HEK293 (cell line): ENCODE results near the gene HADHB.
"Not testable (repeated sequence)": the region's sequence is repeated elsewhere in the genome, so short reads cannot be mapped to it uniquely, and the experiment has no call there.

ENCODE experiments used
- CTCF ChIA-PET: fragments of 350-600 bp; formaldehyde crosslinking; extraction: SDS; loops from one replicate; lab custom pipeline; 2021; ENCODE audit warnings: antibody characterized with exemption; lab: Yijun Ruan, JAX
- POLR2A ChIA-PET: fragments of 300-600 bp; formaldehyde crosslinking; extraction: SDS; loops from one replicate; lab custom pipeline; 2020; ENCODE audit warnings: antibody characterized with exemption, inconsistent platforms; lab: Yijun Ruan, JAX
- H3K27ac ChIP-seq: fragments of 200-500 bp; sonication (Bioruptor generic); 2 replicates; pipeline ENCODE4 v1.5.1; 2014; ENCODE audit warnings: low read depth, low read length, control low read depth, inconsistent platforms; ENCODE audit errors: extremely low read depth
- H3K36me3 ChIP-seq, 2 experiments: fragments of 200-500 bp in 1 of 2; sonication (Bioruptor generic) in 1 of 2; 1 replicate in 1 of 2; 2 replicates in 1 of 2; pipeline ENCODE4 v1.5.1; 2014 to 2017; ENCODE audit warnings: inconsistent platforms in 2 of 2, low read length in 2 of 2; ENCODE audit not compliant: control insufficient read depth in 2 of 2, insufficient read depth in 1 of 2
- H3K4me1 ChIP-seq: fragments of 200-500 bp; sonication (Bioruptor generic); 2 replicates; pipeline ENCODE4 v1.5.1; 2014; ENCODE audit warnings: mild to moderate bottlenecking, low read length, inconsistent platforms; ENCODE audit not compliant: control insufficient read depth, insufficient read depth
- H3K4me3 ChIP-seq: 2 replicates; pipeline ENCODE4 v1.5.1; 2011; ENCODE audit warnings: low read depth, mild to moderate bottlenecking, control low read depth, low read length, moderate library complexity
- H3K9me3 ChIP-seq: fragments of 200-500 bp; sonication (Bioruptor generic); 2 replicates; pipeline ENCODE4 v1.5.1; 2014; ENCODE audit warnings: low read depth, low read length, inconsistent platforms; ENCODE audit not compliant: control insufficient read depth, insufficient read depth
- EGR2 ChIP-seq: fragments of 450-650 bp; formaldehyde crosslinking; IDR thresholded peaks from 2 replicates; pipeline ENCODE4 v1.5.1; 2016; ENCODE audit warnings: low read depth, missing biosample characterization, missing genetic modification characterization
- HOXA7 ChIP-seq: sonication (generic); formaldehyde crosslinking; IDR thresholded peaks from 2 replicates; pipeline ENCODE4 v1.8.1; 2022; ENCODE audit warnings: missing genetic modification reagents, borderline replicate concordance
- KLF7 ChIP-seq: fragments of 450-650 bp; formaldehyde crosslinking; IDR thresholded peaks from 2 replicates; pipeline ENCODE4 v1.5.1; 2016; ENCODE audit warnings: missing biosample characterization, missing genetic modification characterization, borderline replicate concordance
- SETDB1 ChIP-seq: IDR thresholded peaks from one replicate; pipeline ENCODE4 v1.6.1; 2017; ENCODE audit warnings: mild to moderate bottlenecking, low read length, moderate library complexity, mixed read lengths; ENCODE audit not compliant: insufficient read length
- TCF7L2 ChIP-seq: IDR thresholded peaks from 2 replicates; pipeline ENCODE4 v1.6.1; 2011; ENCODE audit warnings: low read depth, mild to moderate bottlenecking, inconsistent platforms, low read length, moderate library complexity, borderline replicate concordance
- ZBTB44 ChIP-seq: fragments of 450-650 bp; IDR thresholded peaks from 2 replicates; pipeline ENCODE4 v1.5.1; 2018; ENCODE audit warnings: missing biosample characterization, mild to moderate bottlenecking, missing genetic modification characterization
- ZFP41 ChIP-seq: fragments of 450-650 bp; formaldehyde crosslinking; IDR thresholded peaks from 2 replicates; pipeline ENCODE4 v1.5.1; 2016; ENCODE audit warnings: missing biosample characterization, missing genetic modification characterization, borderline replicate concordance
- ZNF132 ChIP-seq: fragments of 450-650 bp; formaldehyde crosslinking; IDR thresholded peaks from 2 replicates; pipeline ENCODE4 v1.5.1; 2017; ENCODE audit warnings: missing biosample characterization, missing genetic modification characterization, borderline replicate concordance
- ZNF169 ChIP-seq: fragments of 450-650 bp; formaldehyde crosslinking; IDR thresholded peaks from 2 replicates; pipeline ENCODE4 v1.5.1; 2016; ENCODE audit warnings: missing biosample characterization, missing genetic modification characterization
- ZNF248 ChIP-seq: fragments of 450-650 bp; formaldehyde crosslinking; IDR thresholded peaks from 2 replicates; pipeline ENCODE4 v1.5.1; 2017; ENCODE audit warnings: missing biosample characterization, missing genetic modification characterization
- ZNF37A ChIP-seq: fragments of 450-650 bp; IDR thresholded peaks from 2 replicates; pipeline ENCODE4 v1.5.1; 2018; ENCODE audit warnings: missing biosample characterization, missing genetic modification characterization
- ZNF416 ChIP-seq: fragments of 450-650 bp; formaldehyde crosslinking; IDR thresholded peaks from 2 replicates; pipeline ENCODE4 v1.5.1; 2016; ENCODE audit warnings: missing biosample characterization, missing genetic modification characterization
- ZNF501 ChIP-seq: fragments of 450-650 bp; formaldehyde crosslinking; IDR thresholded peaks from 2 replicates; pipeline ENCODE4 v1.5.1; 2016; ENCODE audit warnings: missing biosample characterization, missing genetic modification characterization
- ZNF514 ChIP-seq: fragments of 450-650 bp; formaldehyde crosslinking; IDR thresholded peaks from 2 replicates; pipeline ENCODE4 v1.5.1; 2016; ENCODE audit warnings: missing biosample characterization, missing genetic modification characterization
- ZNF555 ChIP-seq: fragments of 450-650 bp; formaldehyde crosslinking; conservative IDR thresholded peaks from 2 replicates; pipeline ENCODE4 v1.5.1; 2017; ENCODE audit warnings: missing biosample characterization, mild to moderate bottlenecking, missing genetic modification characterization, inconsistent platforms
- ZNF600 ChIP-seq: fragments of 450-650 bp; formaldehyde crosslinking; IDR thresholded peaks from 2 replicates; pipeline ENCODE4 v1.5.1; 2016; ENCODE audit warnings: missing biosample characterization, missing genetic modification characterization
- ZNF658 ChIP-seq: fragments of 450-650 bp; formaldehyde crosslinking; IDR thresholded peaks from 2 replicates; pipeline ENCODE4; 2016; ENCODE audit warnings: missing biosample characterization, missing genetic modification characterization
- ZNF704 ChIP-seq: fragments of 450-650 bp; formaldehyde crosslinking; IDR thresholded peaks from 2 replicates; pipeline ENCODE4 v1.5.1; 2016; ENCODE audit warnings: missing biosample characterization, missing genetic modification characterization
- ZNF777 ChIP-seq: fragments of 450-650 bp; formaldehyde crosslinking; IDR thresholded peaks from 2 replicates; pipeline ENCODE4 v1.5.1; 2017; ENCODE audit warnings: missing biosample characterization, missing genetic modification characterization, borderline replicate concordance
- TF ChIP-seq, protein P1 (sequence below): fragments of 450-650 bp; formaldehyde crosslinking; IDR thresholded peaks from 2 replicates; pipeline ENCODE4 v1.5.1; 2017; ENCODE audit warnings: missing biosample characterization, missing genetic modification characterization

The HADHB gene

DNA sequence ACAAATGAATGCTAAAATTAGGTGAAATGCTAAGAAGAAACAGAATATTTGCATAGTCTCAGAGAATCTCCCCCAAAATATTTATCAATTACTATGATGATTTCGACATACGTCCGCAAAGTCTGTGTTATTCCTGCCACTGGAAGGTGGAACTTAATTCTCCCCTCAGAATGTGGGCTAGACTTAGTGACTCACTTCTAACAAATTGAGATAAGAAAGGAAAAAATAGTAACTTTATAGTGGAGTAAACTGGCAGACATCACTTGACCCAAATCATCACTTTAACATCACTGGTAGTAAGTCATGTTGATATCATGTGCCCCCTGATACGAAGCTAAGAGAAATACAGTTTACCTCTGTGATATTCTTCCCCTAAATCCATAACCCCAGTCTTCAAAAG, 23.5 kb downstream of the HADHB start:
- ChIA-PET CTCF (no interaction called here), POLR2A (no interaction called here)
- peaks cover 4 to 12% of the 10 kb centered on the region in 2 experiments for H3K36me3 ChIP-seq
- no peak overlapping the region for H3K27ac ChIP-seq
- no peak overlapping the region for H3K4me3 ChIP-seq
- TF ChIP-seq KLF7 (tag by site-specific recombination): no peak
- TF ChIP-seq ZNF248 (tag by site-specific recombination): no peak
- TF ChIP-seq ZNF416: no peak
- TF ChIP-seq ZBTB44 (tag by site-specific recombination): no peak
- TF ChIP-seq ZNF777 (tag by site-specific recombination): no peak
- TF ChIP-seq HOXA7: no peak
- no peak for TF ChIP-seq ZNF37A (tag by site-specific recombination)
- TF ChIP-seq ZNF555 (tag by site-specific recombination): no peak
- TF ChIP-seq ZFP41 (tag by site-specific recombination): no peak
- TF ChIP-seq EGR2 (tag by site-specific recombination): no peak
- no peak for TF ChIP-seq ZNF658
- TF ChIP-seq ZNF514: no peak
- TF ChIP-seq SETDB1: no peak
- TF ChIP-seq, protein P1, sequence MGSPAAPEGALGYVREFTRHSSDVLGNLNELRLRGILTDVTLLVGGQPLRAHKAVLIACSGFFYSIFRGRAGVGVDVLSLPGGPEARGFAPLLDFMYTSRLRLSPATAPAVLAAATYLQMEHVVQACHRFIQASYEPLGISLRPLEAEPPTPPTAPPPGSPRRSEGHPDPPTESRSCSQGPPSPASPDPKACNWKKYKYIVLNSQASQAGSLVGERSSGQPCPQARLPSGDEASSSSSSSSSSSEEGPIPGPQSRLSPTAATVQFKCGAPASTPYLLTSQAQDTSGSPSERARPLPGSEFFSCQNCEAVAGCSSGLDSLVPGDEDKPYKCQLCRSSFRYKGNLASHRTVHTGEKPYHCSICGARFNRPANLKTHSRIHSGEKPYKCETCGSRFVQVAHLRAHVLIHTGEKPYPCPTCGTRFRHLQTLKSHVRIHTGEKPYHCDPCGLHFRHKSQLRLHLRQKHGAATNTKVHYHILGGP (tag by site-specific recombination): no peak
- TF ChIP-seq ZNF704 (tag by site-specific recombination): no peak
- no peak for TF ChIP-seq ZNF600 (tag by site-specific recombination)
- no peak for TF ChIP-seq ZNF169 (tag by site-specific recombination)
- TF ChIP-seq ZNF501 (tag by site-specific recombination): no peak
- TF ChIP-seq ZNF132 (tag by site-specific recombination): no peak
- TF ChIP-seq TCF7L2: no peak
- H3K4me1 ChIP-seq: no peaks in the 10 kb centered on the region
- H3K9me3 ChIP-seq: no peaks in the 10 kb centered on the region

DNA sequence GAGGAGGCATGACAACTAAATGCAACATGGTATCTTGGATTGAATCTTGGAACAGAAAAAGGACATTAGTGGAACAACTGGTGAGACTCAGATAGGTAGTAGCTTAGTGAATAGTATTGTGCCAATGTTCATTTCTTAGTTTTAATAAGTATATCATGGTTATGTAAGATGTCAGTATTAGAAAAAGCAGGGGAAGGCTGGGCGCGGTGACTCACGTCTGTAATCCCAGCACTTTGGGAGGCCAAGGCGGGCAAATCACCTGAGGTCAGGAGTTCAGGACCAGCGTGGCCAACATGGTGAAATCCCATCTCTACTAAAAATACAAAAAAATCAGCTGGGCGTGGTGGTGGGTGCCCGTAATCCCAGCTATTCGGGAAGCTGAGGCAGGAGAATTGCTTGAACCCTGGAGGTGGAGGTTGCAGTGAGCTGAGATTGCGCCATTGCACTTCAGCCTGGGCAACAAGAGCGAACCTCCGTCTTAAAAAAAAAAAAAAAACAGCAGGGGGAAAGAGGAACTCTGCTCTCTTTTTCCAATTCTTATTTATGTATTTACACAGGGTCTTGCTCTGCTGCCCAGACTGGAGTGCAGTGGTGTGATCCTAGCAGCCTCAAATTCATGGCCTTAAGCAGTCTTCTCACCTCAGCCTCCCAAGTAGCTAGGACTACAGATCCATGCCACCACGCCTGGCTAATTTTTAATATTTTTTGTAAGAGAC, 24.1 kb downstream of the HADHB start:
- ChIA-PET CTCF (interaction anchor here (1.2 kb wide), 1 partner anchor 309 kb away, joined by 6 read pairs; no protein-coding TSS in a partner anchor), POLR2A (interaction anchor here (0.6 kb wide), 1 partner anchor 1699 kb away, joined by 4 read pairs; no protein-coding TSS in a partner anchor)
- not testable (repeated sequence) for H3K4me1 ChIP-seq, H3K4me3 ChIP-seq, H3K27ac ChIP-seq, H3K9me3 ChIP-seq, H3K36me3 ChIP-seq
